ENCODE data around the gene HOXC11. TPM values are rescaled to one million over a fixed set of nuclear protein-coding genes. Genes with fewer than 3 reads are reported as not detected.

Gene HOXC11
- total and polyA plus RNA-seq, 2 experiments from 2014 or later, result not detected

DNA sequence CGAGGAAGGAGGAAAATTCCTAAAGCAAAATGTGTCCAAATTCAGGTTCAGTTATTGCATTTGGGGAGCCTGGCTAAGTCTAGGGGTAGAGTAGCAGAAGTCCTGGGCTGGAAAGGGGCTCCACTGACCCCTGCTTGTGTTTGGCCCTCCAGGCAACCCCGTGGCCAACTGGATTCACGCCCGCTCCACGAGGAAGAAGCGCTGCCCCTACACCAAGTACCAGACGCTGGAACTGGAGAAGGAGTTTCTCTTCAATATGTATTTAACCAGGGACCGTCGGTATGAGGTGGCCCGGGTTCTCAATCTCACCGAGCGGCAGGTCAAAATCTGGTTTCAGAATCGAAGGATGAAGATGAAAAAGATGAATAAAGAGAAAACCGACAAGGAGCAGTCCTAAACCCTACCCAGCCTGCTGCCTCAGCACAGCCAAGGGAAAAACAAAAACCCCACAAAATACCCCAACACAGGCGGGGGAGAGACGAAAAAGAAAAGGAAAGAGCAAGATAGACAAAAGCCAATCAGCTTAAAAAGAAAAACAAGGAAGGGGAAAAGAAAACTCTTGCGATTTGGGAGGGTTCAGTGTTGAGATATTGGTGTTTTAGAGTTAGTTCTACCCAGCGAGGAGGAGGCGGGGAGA, 29.5 kb downstream of the HOXC11 start:
- H3K27me3 Mint-ChIP-seq (ENCODE audit: insufficient read depth, low read depth, poor library complexity), result peaks cover 100% of the 10 kb centered on the region
- Histone ChIP-seq H4K20me1 (replicated peaks; ENCODE audit: insufficient read depth) (peaks cover 28% of the 10 kb centered on the region), H2AFZ (no peak overlapping the region), H3K4me1 (ENCODE audit: insufficient read depth) (peaks cover 16% of the 10 kb centered on the region), H3K27ac (ENCODE audit: low read depth) (no peak overlapping the region), H3K9me2 (ENCODE audit: insufficient read depth) (no peaks in the 10 kb centered on the region), H3K79me2 (replicated peaks; ENCODE audit: insufficient read depth) (no peaks in the 10 kb centered on the region), H3F3A (replicated peaks; ENCODE audit: low read depth) (peaks cover 29% of the 10 kb centered on the region), H3K4me3 (no peak overlapping the region), H3K27me3 (ENCODE audit: insufficient read depth) (peaks cover 100% of the 10 kb centered on the region), H3K36me3 (ENCODE audit: insufficient read depth) (no peaks in the 10 kb centered on the region), H3K4me2 (no peak overlapping the region)
- H3K36me3 Mint-ChIP-seq (ENCODE audit: low read depth), result no peaks in the 10 kb centered on the region
- peaks cover 3% of the 10 kb centered on the region; the same call in 2 of the 3 replicates for H3K9me3 Mint-ChIP-seq
- no peak overlapping the region for H3K4me3 Mint-ChIP-seq
- DNase-seq (ENCODE audit: low spot score), result no peak
- no peak for TF ChIP-seq POLR2AphosphoS5 (IDR thresholded peaks at IDR 0.05; ENCODE audit: low read depth)
- TF ChIP-seq EZH2 (IDR thresholded peaks at IDR 0.05; ENCODE audit: low read depth, unreplicated experiment), result peak; percentile 95
- peaks cover 25% of the 10 kb centered on the region for H3K4me1 Mint-ChIP-seq
- ATAC-seq, result no peak
- H3K27ac Mint-ChIP-seq, result no peak overlapping the region

DNA sequence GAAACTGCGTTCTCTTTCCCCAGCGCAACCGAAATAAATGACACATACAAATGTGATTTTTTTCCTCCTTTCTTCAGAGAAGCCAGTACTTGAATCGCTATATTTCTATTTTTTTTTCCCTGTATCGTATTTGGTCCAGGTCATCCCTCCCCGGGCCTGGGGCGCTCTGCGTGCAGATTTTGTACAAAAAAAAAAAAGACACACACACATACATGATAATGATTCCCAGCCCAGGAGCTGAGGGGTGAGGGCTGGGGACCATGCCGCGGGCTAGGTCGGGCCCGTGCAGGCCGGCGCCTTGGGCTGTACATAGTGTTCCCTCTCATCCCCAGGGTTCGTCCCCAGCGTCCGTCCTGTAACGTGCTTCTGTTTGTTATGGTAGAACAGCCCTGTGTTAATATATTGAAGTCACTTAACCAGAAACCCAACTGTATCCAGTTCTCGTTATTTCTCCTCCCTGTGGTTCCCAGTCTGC, 30.0 kb downstream of the HOXC11 start:
- H3K4me1 ChIP-seq (ENCODE audit: insufficient read depth), result peaks cover 12% of the 10 kb centered on the region
- Mint-ChIP-seq H3K27me3 (ENCODE audit: insufficient read depth, low read depth, poor library complexity) (peaks cover 100% of the 10 kb centered on the region), H3K4me3 (no peak overlapping the region), H3K36me3 (ENCODE audit: low read depth) (no peaks in the 10 kb centered on the region), H3K4me1 (peaks cover 19% of the 10 kb centered on the region), H3K27ac (no peak overlapping the region), H3K9me3 (peaks cover 3% of the 10 kb centered on the region; the same call in 2 of the 3 replicates)
- no peaks in the 10 kb centered on the region for H3K9me2 ChIP-seq (ENCODE audit: insufficient read depth)
- H3K36me3 ChIP-seq (ENCODE audit: insufficient read depth), result no peaks in the 10 kb centered on the region
- ATAC-seq (no peak), DNase-seq (ENCODE audit: low spot score) (no peak)
- TF ChIP-seq EZH2 (IDR thresholded peaks at IDR 0.05; ENCODE audit: low read depth, unreplicated experiment) (peak; percentile 96), ZNF331 (CRISPR knock-in tag; IDR thresholded peaks at IDR 0.05; ENCODE audit: low read depth) (no peak), EZH2phosphoT487 (IDR thresholded peaks at IDR 0.05; ENCODE audit: unreplicated experiment) (peak; percentile 42)
- H3F3A ChIP-seq (replicated peaks; ENCODE audit: low read depth), result peaks cover 29% of the 10 kb centered on the region
- no peaks in the 10 kb centered on the region for H3K79me2 ChIP-seq (replicated peaks; ENCODE audit: insufficient read depth)
- peaks cover 28% of the 10 kb centered on the region for H4K20me1 ChIP-seq (replicated peaks; ENCODE audit: insufficient read depth)
- H3K4me3 ChIP-seq, result no peak overlapping the region
- no peak overlapping the region for H3K4me2 ChIP-seq
- H2AFZ ChIP-seq, result no peak overlapping the region
- H3K27ac ChIP-seq (ENCODE audit: low read depth), result no peak overlapping the region
- peaks cover 100% of the 10 kb centered on the region for H3K27me3 ChIP-seq (ENCODE audit: insufficient read depth)

DNA sequence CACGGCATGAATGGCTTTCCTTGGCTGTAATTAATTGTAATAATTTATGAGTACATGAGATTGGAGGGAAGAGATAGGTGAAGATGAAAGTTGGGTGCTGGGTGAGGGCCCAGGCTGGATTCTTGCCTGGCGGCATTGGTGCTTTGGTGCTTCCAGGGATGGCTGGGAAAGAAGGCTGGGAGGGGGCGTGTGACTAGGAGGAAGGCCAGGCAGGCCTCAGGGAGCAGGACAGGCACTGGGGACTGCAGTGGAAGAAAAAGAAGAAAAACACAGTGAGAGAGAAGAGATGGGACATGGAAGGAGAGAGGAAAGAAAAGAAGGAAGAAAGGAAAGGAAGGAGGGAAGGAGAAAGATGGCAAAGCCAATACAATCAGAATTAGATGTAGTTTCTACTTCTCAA, 30.7 kb downstream of the HOXC11 start:
- H3K27me3 ChIP-seq (ENCODE audit: insufficient read depth), result peaks cover 100% of the 10 kb centered on the region
- H3K79me2 ChIP-seq (replicated peaks; ENCODE audit: insufficient read depth), result no peaks in the 10 kb centered on the region
- no peak overlapping the region for H2AFZ ChIP-seq
- H3K9me3 Mint-ChIP-seq, result peaks cover 3% of the 10 kb centered on the region; the same call in 2 of the 3 replicates
- ATAC-seq (no peak), DNase-seq (ENCODE audit: low spot score) (no peak)
- H3K27me3 Mint-ChIP-seq (ENCODE audit: insufficient read depth, low read depth, poor library complexity), result peaks cover 100% of the 10 kb centered on the region
- H3K4me1 Mint-ChIP-seq, result peaks cover 13% of the 10 kb centered on the region
- no peaks in the 10 kb centered on the region for H3K36me3 Mint-ChIP-seq (ENCODE audit: low read depth)
- peaks cover 33% of the 10 kb centered on the region for H4K20me1 ChIP-seq (replicated peaks; ENCODE audit: insufficient read depth)
- peaks cover 34% of the 10 kb centered on the region for H3F3A ChIP-seq (replicated peaks; ENCODE audit: low read depth)
- no peak overlapping the region for H3K4me3 ChIP-seq
- TF ChIP-seq EZH2 (IDR thresholded peaks at IDR 0.05; ENCODE audit: low read depth, unreplicated experiment) (peak; percentile 98), EZH2phosphoT487 (IDR thresholded peaks at IDR 0.05; ENCODE audit: unreplicated experiment) (peak; percentile 88)
- TF ChIP-seq, protein P1, sequence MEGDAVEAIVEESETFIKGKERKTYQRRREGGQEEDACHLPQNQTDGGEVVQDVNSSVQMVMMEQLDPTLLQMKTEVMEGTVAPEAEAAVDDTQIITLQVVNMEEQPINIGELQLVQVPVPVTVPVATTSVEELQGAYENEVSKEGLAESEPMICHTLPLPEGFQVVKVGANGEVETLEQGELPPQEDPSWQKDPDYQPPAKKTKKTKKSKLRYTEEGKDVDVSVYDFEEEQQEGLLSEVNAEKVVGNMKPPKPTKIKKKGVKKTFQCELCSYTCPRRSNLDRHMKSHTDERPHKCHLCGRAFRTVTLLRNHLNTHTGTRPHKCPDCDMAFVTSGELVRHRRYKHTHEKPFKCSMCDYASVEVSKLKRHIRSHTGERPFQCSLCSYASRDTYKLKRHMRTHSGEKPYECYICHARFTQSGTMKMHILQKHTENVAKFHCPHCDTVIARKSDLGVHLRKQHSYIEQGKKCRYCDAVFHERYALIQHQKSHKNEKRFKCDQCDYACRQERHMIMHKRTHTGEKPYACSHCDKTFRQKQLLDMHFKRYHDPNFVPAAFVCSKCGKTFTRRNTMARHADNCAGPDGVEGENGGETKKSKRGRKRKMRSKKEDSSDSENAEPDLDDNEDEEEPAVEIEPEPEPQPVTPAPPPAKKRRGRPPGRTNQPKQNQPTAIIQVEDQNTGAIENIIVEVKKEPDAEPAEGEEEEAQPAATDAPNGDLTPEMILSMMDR (conservative IDR thresholded peaks at IDR 0.05; ENCODE audit: low read depth in 2 of 2), result no peak
- no peak overlapping the region; the same call in 2 of the 3 replicates for H3K4me3 Mint-ChIP-seq
- peaks cover 11% of the 10 kb centered on the region for H3K4me1 ChIP-seq (ENCODE audit: insufficient read depth)
- H3K36me3 ChIP-seq (ENCODE audit: insufficient read depth), result no peaks in the 10 kb centered on the region
- H3K27ac ChIP-seq (ENCODE audit: low read depth), result no peak overlapping the region
- H3K27ac Mint-ChIP-seq, result no peak overlapping the region
- H3K4me2 ChIP-seq, result no peak overlapping the region
- H3K9me2 ChIP-seq (ENCODE audit: insufficient read depth), result no peaks in the 10 kb centered on the region

Measured in GM23338 (cell line).